Breast epithelium (tissue), 3 donors: ENCODE measurements around the gene RNPS1.

Experiments used
- POLR2A ChIP-seq: fragments of 450-650 bp; IDR thresholded peaks from one replicate; pipeline ENCODE4 v1.6.1; 2016; ENCODE audit warnings: antibody characterized with exemption, mild to moderate bottlenecking, moderate library complexity
- POLR2AphosphoS5 ChIP-seq, 3 donors: sonication (generic); formaldehyde crosslinking; IDR thresholded peaks; one replicate each; pipeline ENCODE4 v1.6.1; 2017; ENCODE audit warnings: antibody characterized with exemption in 3 of 3
- TF ChIP-seq, protein P1 (sequence below), 3 donors: fragments of 450-650 bp; IDR thresholded peaks; one replicate each; pipeline ENCODE4 v1.5.1; 2016 to 2017; ENCODE audit warnings: antibody characterized with exemption in 3 of 3, mild to moderate bottlenecking in 3 of 3, moderate library complexity in 3 of 3

DNA sequence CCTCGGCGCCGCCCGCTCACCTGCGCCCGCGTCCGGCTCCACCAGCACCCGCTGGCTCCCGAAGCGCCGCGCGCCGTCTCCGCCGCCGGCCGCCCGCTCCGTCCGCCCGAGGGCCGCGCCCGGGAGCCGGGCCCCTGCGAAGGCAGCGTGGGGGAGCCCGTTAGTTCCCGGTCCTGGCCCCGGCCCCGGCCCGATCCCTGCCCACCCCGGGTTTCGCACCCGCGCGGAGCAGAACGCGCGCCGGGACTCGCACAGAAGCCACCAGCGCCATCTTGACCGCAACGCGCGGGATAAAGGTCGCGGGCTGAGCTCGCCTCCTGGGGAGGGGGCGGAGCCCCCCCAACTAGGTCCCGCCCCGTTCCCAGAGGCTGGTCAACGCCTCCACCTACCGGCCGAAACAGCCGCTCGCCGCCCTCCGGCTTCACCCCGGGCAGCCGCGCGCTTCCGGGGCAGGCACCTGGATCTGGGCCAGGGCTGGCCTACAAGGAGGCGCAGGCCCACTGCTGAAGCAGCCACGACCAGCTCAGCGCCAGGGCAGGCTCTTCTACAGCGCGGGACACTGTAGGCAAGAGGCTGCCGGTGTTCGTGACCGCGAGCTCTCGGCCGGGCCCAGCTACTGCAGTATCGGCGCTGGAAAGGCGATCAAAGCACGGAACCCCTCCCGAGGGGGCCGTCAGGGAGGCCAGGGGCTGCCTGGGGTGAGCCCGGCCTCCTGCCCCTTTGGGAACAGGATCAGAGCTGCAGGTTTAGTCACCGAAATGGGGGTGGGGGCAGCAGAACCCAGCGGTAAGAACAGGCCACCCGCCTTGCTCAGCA is 16.4 kb downstream of the RNPS1 start, which contains the start of gene ECI1:
- TF ChIP-seq, protein P1, sequence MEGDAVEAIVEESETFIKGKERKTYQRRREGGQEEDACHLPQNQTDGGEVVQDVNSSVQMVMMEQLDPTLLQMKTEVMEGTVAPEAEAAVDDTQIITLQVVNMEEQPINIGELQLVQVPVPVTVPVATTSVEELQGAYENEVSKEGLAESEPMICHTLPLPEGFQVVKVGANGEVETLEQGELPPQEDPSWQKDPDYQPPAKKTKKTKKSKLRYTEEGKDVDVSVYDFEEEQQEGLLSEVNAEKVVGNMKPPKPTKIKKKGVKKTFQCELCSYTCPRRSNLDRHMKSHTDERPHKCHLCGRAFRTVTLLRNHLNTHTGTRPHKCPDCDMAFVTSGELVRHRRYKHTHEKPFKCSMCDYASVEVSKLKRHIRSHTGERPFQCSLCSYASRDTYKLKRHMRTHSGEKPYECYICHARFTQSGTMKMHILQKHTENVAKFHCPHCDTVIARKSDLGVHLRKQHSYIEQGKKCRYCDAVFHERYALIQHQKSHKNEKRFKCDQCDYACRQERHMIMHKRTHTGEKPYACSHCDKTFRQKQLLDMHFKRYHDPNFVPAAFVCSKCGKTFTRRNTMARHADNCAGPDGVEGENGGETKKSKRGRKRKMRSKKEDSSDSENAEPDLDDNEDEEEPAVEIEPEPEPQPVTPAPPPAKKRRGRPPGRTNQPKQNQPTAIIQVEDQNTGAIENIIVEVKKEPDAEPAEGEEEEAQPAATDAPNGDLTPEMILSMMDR (IDR thresholded peaks at IDR 0.05), result peak; percentile 38 to 81 (median 60)
- TF ChIP-seq POLR2AphosphoS5 (IDR thresholded peaks at IDR 0.05), result peak; percentile 56 to 73 (median 59)
- TF ChIP-seq POLR2A, result no peak
